Adrenal gland (tissue), 5 donors: Measurements from ENCODE around the gene ZRANB1.

ENCODE experiments used
- POLR2A ChIP-seq, 2 donors: fragments of 450-650 bp; IDR thresholded peaks; one replicate each; pipeline ENCODE4 v1.6.1; 2017; ENCODE audit warnings: antibody characterized with exemption in 2 of 2, mild to moderate bottlenecking in 2 of 2, moderate library complexity in 1 of 2
- TF ChIP-seq, protein P1 (sequence below), 6 experiments: fragments of 450-650 bp in 4 of 6; fragments of 200-600 bp in 2 of 6; sonication (generic) in 1 of 6; IDR thresholded peaks; 1 replicate in 5 of 6; 2 replicates in 1 of 6; pipeline versions ENCODE4 v1.5.1 to v1.8.0; 2016 to 2021; ENCODE audit warnings: antibody characterized with exemption in 6 of 6, mild to moderate bottlenecking in 2 of 6, moderate library complexity in 1 of 6
- donor health status: DM: no; HTN: no; CAD: no.

DNA sequence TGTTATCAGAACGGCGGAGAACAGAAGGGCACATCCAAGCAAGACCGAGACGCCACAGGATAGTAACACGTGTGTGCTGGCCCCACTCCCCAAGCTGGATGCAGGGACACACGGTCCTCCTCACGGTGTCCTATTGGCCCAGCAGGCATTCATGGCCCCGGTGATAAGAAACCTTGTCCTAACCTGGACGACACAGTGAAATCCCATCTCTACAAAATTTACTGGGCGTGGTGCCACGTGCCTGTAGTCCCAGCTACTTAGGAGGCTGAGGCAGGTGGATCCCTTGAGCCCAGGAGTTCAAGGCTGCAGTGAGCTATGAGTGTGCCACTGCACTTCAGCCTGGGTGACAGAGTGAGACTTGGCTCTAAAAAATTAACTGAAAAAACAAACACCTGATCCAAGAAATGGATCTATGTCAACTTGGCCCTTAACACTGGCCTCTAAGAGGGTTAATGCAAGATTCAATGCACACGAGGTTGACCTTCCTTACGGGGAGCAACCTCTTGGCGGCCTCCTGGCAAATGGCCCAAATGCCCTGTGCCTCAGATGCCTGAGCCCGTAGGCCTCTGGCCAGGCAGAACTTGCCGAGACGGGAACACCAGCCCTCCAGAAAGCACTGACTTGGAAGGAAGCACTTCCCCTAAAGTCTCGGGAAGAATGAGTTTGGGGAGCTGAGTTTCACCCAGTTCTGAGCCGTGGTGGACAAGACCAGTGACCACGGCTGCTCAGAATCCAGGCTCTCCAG is 72.3 kb downstream of the ZRANB1 start:
- no peak for TF ChIP-seq POLR2A (IDR thresholded peaks at IDR 0.05)
- TF ChIP-seq, protein P1, sequence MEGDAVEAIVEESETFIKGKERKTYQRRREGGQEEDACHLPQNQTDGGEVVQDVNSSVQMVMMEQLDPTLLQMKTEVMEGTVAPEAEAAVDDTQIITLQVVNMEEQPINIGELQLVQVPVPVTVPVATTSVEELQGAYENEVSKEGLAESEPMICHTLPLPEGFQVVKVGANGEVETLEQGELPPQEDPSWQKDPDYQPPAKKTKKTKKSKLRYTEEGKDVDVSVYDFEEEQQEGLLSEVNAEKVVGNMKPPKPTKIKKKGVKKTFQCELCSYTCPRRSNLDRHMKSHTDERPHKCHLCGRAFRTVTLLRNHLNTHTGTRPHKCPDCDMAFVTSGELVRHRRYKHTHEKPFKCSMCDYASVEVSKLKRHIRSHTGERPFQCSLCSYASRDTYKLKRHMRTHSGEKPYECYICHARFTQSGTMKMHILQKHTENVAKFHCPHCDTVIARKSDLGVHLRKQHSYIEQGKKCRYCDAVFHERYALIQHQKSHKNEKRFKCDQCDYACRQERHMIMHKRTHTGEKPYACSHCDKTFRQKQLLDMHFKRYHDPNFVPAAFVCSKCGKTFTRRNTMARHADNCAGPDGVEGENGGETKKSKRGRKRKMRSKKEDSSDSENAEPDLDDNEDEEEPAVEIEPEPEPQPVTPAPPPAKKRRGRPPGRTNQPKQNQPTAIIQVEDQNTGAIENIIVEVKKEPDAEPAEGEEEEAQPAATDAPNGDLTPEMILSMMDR (IDR thresholded peaks at IDR 0.05), result no peak
